HAP-1 (cell line): ENCODE measurements around the gene OR1G1.
"Not testable (repeated sequence)": the region's sequence is repeated elsewhere in the genome, so short reads cannot be mapped to it uniquely, and the experiment has no call there.

Experiments used
- DNase-seq, 2 experiments: peaks; one replicate each; pipeline ENCODE4 v3.0.0-alpha.2; 2016 to 2020; ENCODE audit warnings: low spot score in 2 of 2
- H3K27me3 ChIP-seq: fragments of 250-450 bp; sonication (Bioruptor Pico); 2 replicates; pipeline ENCODE4 v1.5.1; 2020; ENCODE audit warnings: low read depth, mild to moderate bottlenecking, moderate library complexity
- H3K36me3 ChIP-seq: fragments of 250-450 bp; sonication (Bioruptor Pico); replicated peaks from 2 replicates; pipeline ENCODE4 v1.5.1; 2020; ENCODE audit warnings: mild to moderate bottlenecking
- H3K4me1 ChIP-seq: fragments of 250-450 bp; sonication (Bioruptor Pico); 2 replicates; pipeline ENCODE4 v1.5.1; 2020; ENCODE audit warnings: mild to moderate bottlenecking
- H3K4me3 ChIP-seq: fragments of 250-450 bp; sonication (Bioruptor Pico); 2 replicates; pipeline ENCODE4 v1.5.1; 2020; ENCODE audit warnings: mild to moderate bottlenecking, moderate library complexity
- H3K9me3 ChIP-seq: fragments of 250-450 bp; sonication (Bioruptor Pico); 2 replicates; pipeline ENCODE4 v1.5.1; 2020; ENCODE audit warnings: mild to moderate bottlenecking, moderate library complexity
- in situ Hi-C: fragments of 300-500 bp; cut with MboI; formaldehyde crosslinking; loops from 3 replicates; pipeline ENCODE4 v1.14.3; 2020; ENCODE audit warnings: low sequenced_read_pairs, inconsistent platforms, mixed read lengths

OR1G1 gene

DNA sequence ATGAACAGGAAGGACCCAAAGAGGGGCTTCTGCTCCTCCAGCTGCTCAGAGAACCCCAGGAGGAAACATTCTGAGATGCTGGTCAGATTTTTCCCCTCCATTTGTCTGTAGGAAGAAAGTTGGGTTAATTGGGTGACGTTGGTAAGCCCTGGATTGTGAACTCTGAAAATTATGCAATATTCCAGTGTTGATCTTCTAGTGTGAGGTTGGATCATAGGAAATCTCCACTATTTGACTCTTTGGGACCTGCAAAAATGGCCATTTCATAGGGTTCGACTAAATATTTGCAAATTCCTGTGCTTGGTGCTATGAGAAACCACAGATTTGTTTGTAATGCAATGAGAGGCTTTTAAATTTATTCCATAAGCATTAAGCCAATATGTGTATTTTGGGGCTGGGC lies at the start of gene OR1G1:
Gene OR1G1 (minus strand): TSS at position 101 of the 400 bp plus-strand sequence. CDS start 0 bp downstream, at position 101.
- Histone ChIP-seq H3K4me1 (no peaks in the 10 kb centered on the region), H3K4me3 (no peak within 1 kb of the TSS), H3K27me3 (no peaks in the 10 kb centered on the region; the same call in 1 of the 2 replicates), H3K9me3 (no peaks in the 10 kb centered on the region), H3K36me3 (no peaks in the 10 kb centered on the region)
- in situ Hi-C loops, result no loop called here
- DNase-seq, result no peak

DNA sequence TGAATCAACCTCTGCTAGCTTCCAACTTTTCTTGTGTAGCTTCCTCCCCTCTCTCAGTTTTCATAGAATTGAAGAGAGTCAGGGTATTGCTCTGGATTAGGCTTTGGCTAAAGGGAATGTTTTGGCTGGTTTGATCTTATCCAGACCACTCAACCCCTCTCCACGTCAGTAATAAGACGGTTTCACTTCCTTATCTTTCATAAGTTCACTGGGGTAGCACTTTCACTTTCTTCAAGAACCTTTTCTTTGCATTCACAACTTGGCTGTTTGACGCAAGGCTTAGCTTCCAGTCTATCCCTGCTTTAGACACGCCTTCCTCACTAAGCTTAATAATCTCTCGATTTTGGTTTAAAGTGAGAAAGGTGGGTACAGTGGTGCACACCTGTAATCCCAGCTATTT lies 40.2 kb upstream of the OR1G1 start:
- Histone ChIP-seq H3K4me1 (no peaks in the 10 kb centered on the region), H3K27me3 (no peaks in the 10 kb centered on the region)

DNA sequence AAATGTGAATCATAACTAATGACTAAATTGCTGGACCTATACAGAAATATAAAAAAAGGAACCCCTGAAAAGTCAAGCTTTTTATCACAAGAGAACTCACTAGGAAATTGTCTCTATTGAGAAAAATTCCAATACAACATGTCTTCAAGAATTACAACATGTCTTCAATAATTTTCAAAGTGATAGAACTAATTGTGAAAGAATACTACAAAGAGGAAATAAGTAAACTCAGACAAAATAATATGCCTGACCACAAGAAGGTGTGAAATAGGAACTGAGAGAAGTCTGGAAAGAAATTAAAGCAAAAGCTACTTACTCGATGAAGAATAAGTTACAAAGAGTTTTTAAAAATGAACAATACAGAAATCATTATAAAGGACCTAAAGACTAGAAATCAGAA lies 29.9 kb upstream of the OR1G1 start:
- no peaks in the 10 kb centered on the region for H3K4me1 ChIP-seq
- no peaks in the 10 kb centered on the region for H3K27me3 ChIP-seq
- no peak for DNase-seq

More for the DNA sequence above, 40.2 kb upstream of the OR1G1 start:
- no peak for DNase-seq
- no peaks in the 10 kb centered on the region for H3K9me3 ChIP-seq
- in situ Hi-C loops, result no loop called here
- H3K4me3 ChIP-seq, result no peak overlapping the region
- H3K36me3 ChIP-seq, result no peaks in the 10 kb centered on the region

DNA sequence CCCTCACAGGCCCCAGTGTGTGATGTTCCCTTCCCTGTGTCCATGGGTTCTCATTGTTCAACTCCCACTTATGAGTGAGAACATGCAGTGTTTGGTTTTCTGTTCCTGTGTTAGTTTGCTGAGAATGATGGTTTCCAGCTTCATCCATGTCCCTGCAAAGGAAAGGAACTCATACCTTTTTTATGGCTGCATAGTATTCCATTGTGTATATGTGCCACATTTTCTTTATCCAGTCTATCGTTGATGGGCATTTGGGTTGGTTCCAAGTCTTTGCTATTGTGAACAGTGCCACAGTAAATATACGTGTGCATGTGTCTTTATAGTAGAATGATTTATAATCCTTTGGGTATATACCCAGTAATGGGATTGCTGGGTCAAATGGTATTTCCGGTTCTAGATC lies 10.1 kb upstream of the OR1G1 start:
- H3K9me3 ChIP-seq, H3K4me1 ChIP-seq, H3K4me3 ChIP-seq, H3K27me3 ChIP-seq, H3K36me3 ChIP-seq, in situ Hi-C loops, DNase-seq: not testable (repeated sequence)

More for the DNA sequence above, 29.9 kb upstream of the OR1G1 start:
- H3K4me3 ChIP-seq, result no peak overlapping the region
- H3K36me3 ChIP-seq, result no peaks in the 10 kb centered on the region
- H3K9me3 ChIP-seq, result no peaks in the 10 kb centered on the region
- in situ Hi-C loops, result no loop called here

DNA sequence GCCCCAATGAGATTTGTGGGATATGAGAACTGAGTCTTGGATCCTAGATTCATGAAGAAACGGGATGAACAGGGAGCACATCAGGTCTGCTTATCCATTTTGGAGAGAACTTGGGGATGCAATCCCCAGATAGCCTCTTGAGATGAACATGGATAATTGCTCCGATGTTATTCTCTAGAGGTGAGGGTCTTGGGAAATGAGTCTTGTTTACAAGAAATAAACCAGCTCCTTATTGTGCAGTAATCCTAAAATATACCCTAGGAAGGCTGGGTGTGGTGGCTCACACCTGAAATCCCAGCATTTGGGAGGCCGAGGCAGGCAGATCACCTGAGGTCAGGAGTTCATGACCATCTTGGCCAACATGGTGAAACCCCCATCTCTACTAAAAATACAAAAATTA lies 23.0 kb downstream of the OR1G1 start, which contains the start of gene OR1D2:
Gene OR1D2 (minus strand): TSS at position 101 of the 400 bp plus-strand sequence. CDS start 11,426 bp downstream, outside the sequence.
- no peaks in the 10 kb centered on the region for H3K9me3 ChIP-seq
- H3K27me3 ChIP-seq, result no peaks in the 10 kb centered on the region
- H3K36me3 ChIP-seq, result no peaks in the 10 kb centered on the region
- no peaks in the 10 kb centered on the region for H3K4me1 ChIP-seq
- in situ Hi-C loops, result no loop called here
- no peak for DNase-seq
- H3K4me3 ChIP-seq, result no peak within 1 kb of the TSS
